AG08395 (cell line): ENCODE data around the gene MIB2.
"Not testable (repeated sequence)": the region's sequence is repeated elsewhere in the genome, so short reads cannot be mapped to it uniquely, and the experiment has no call there.

ENCODE experiments used
- DNase-seq: peaks from one replicate; pipeline ENCODE4 v3.0.0; 2012; ENCODE audit warnings: mixed read lengths, low spot score

Gene MIB2

GRCh38 chr1:1627261-1627828 is 12.0 kb downstream of the MIB2 start:
- DNase-seq: no peak

- no peak for DNase-seq
Measured at GRCh38 chr1:1627829-1628753, 12.8 kb downstream of the MIB2 start.

GRCh38 chr1:1628754-1629429 is 13.6 kb downstream of the MIB2 start:
- DNase-seq: no peak

GRCh38 chr1:1629430-1630190 is 14.3 kb downstream of the MIB2 start:
- DNase-seq: no peak

GRCh38 chr1:1630191-1630964 is 15.1 kb downstream of the MIB2 start:
- DNase-seq: peak; percentile 65

GRCh38 chr1:1630965-1631781 is 15.9 kb downstream of the MIB2 start:
- DNase-seq: peak; percentile 57

GRCh38 chr1:1631782-1632420 is 16.6 kb downstream of the MIB2 start, which contains the start of gene MMP23B:
Gene MMP23B, plus strand, starts transcription at chr1:1632173. Its CDS starts 46 bp downstream, at chr1:1632219.
- DNase-seq: no peak

GRCh38 chr1:1633409-1633808 is 18.1 kb downstream of the MIB2 start:
- DNase-seq: not testable (repeated sequence)

- not testable (repeated sequence) for DNase-seq
Measured at GRCh38 chr1:1634613-1635012, 19.3 kb downstream of the MIB2 start.

GRCh38 chr1:1636621-1637478 is 21.6 kb downstream of the MIB2 start:
- not testable (repeated sequence) for DNase-seq

- DNase-seq: not testable (repeated sequence)
Measured at GRCh38 chr1:1637479-1637875, 22.2 kb downstream of the MIB2 start.

GRCh38 chr1:1638528-1638927 is 23.2 kb downstream of the MIB2 start:
- not testable (repeated sequence) for DNase-seq

- DNase-seq: not testable (repeated sequence)
Measured at GRCh38 chr1:1639368-1639767, 24.1 kb downstream of the MIB2 start.

- not testable (repeated sequence) for DNase-seq
Measured at GRCh38 chr1:1640081-1640480, 24.8 kb downstream of the MIB2 start.

- not testable (repeated sequence) for DNase-seq
Measured at GRCh38 chr1:1640711-1641461, 25.6 kb downstream of the MIB2 start.

GRCh38 chr1:1646326-1646725 is 31.0 kb downstream of the MIB2 start:
- not testable (repeated sequence) for DNase-seq

- not testable (repeated sequence) for DNase-seq
Measured at GRCh38 chr1:1647567-1648241, 32.4 kb downstream of the MIB2 start.
